ENCODE measurements around the gene ZNF512B. TPM values are rescaled to one million over a fixed set of nuclear protein-coding genes. Genes with fewer than 3 reads are reported as not detected.

ZNF512B gene
- polyA plus RNA-seq, 1 donor = 23.0 TPM

Other genes starting within 250 kb of the ZNF512B start
- 4.6 TPM for gene LIME1, start 233.3 kb downstream of the ZNF512B start, polyA plus RNA-seq (ENCODE audit: insufficient read length)
- 148 TPM for gene SLC2A4RG, start 230.2 kb downstream of the ZNF512B start, polyA plus RNA-seq (ENCODE audit: insufficient read length)
- 18.1 TPM for gene ZBTB46, start 138.7 kb downstream of the ZNF512B start, polyA plus RNA-seq (ENCODE audit: insufficient read length)
- gene ABHD16B, start 108.4 kb downstream of the ZNF512B start, polyA plus RNA-seq (ENCODE audit: insufficient read length) = not detected
- 76.8 TPM for gene TPD52L2, start 104.7 kb downstream of the ZNF512B start, polyA plus RNA-seq (ENCODE audit: insufficient read length)
- gene DNAJC5, start 74.8 kb downstream of the ZNF512B start, polyA plus RNA-seq (ENCODE audit: insufficient read length) = 32.6 TPM
- 48.5 TPM for gene UCKL1, start 13.5 kb downstream of the ZNF512B start, polyA plus RNA-seq (ENCODE audit: insufficient read length)
- gene SAMD10, start 9.7 kb upstream of the ZNF512B start, polyA plus RNA-seq (ENCODE audit: insufficient read length) = 3.0 TPM
- 55.3 TPM for gene PRPF6, start 11.2 kb upstream of the ZNF512B start, polyA plus RNA-seq (ENCODE audit: insufficient read length)
- gene C20orf204, start 66.3 kb upstream of the ZNF512B start, polyA plus RNA-seq (ENCODE audit: insufficient read length) = 1.4 TPM
- gene SOX18, start 79.7 kb upstream of the ZNF512B start, polyA plus RNA-seq (ENCODE audit: insufficient read length) = 10.8 TPM
- 43.5 TPM for gene TCEA2, start 93.3 kb upstream of the ZNF512B start, polyA plus RNA-seq (ENCODE audit: insufficient read length)
- 4.7 TPM for gene RGS19, start 109.6 kb upstream of the ZNF512B start, polyA plus RNA-seq (ENCODE audit: insufficient read length)
- 1.1 TPM for gene OPRL1, start 110.2 kb upstream of the ZNF512B start, polyA plus RNA-seq (ENCODE audit: insufficient read length)
- 0.18 TPM for gene LKAAEAR1, start 114.5 kb upstream of the ZNF512B start, polyA plus RNA-seq (ENCODE audit: insufficient read length)
- gene NPBWR2, start 137.6 kb upstream of the ZNF512B start, polyA plus RNA-seq (ENCODE audit: insufficient read length) = not detected
- 0.13 TPM for gene MYT1, start 194.5 kb upstream of the ZNF512B start, polyA plus RNA-seq (ENCODE audit: insufficient read length)

Measured in forelimb muscle (tissue), 1 donor.